Vagina (tissue), 2 donors: ENCODE data around the gene APBB2. TPM values are rescaled to one million over a fixed set of nuclear protein-coding genes. Genes with fewer than 3 reads are reported as not detected.

ENCODE experiments used
- DNase-seq, 2 donors: peaks; one replicate each; pipeline ENCODE4 v3.0.0-alpha.2; 2017; ENCODE audit errors: extremely low spot score in 2 of 2
- H3K27ac ChIP-seq: fragments of 200-600 bp; sonication (generic); one replicate; pipeline ENCODE4 v1.5.1; 2019
- H3K27me3 ChIP-seq: fragments of 200-600 bp; sonication (generic); one replicate; pipeline ENCODE4 v1.5.1; 2019
- H3K36me3 ChIP-seq, 2 donors: fragments of 200-600 bp; sonication (generic); one replicate each; pipeline ENCODE4 v1.5.1; 2017 to 2019
- H3K4me1 ChIP-seq: fragments of 200-600 bp; sonication (generic); one replicate; pipeline ENCODE4 v1.5.1; 2019
- H3K4me3 ChIP-seq, 2 donors: fragments of 200-600 bp; sonication (generic); 1 replicate in 1 of 2; 2 replicates in 1 of 2; pipeline ENCODE4 v1.5.1; 2016 to 2019
- H3K9me3 ChIP-seq: fragments of 200-600 bp; sonication (generic); one replicate; pipeline ENCODE4 v1.5.1; 2019
- POLR2A ChIP-seq, 2 donors: fragments of 450-650 bp; IDR thresholded peaks; one replicate each; pipeline ENCODE4 v1.6.1; 2017; ENCODE audit warnings: antibody characterized with exemption in 2 of 2, mild to moderate bottlenecking in 2 of 2, moderate library complexity in 2 of 2
- POLR2AphosphoS5 ChIP-seq, 2 donors: sonication (generic); formaldehyde crosslinking; IDR thresholded peaks; one replicate each; pipeline ENCODE4 v1.9.0; 2017; ENCODE audit warnings: antibody characterized with exemption in 2 of 2, mild to moderate bottlenecking in 2 of 2, low read depth in 1 of 2; ENCODE audit not compliant: insufficient read depth in 1 of 2
- intact Hi-C: fragments of 100-400 bp; cut with DNase I; formaldehyde crosslinking; loops from one replicate; pipeline ENCODE4 v1.15.1; 2023
- total RNA-seq: library from RNA; depleted of rRNA; stranded (reverse); fragments of >200 nt; gene quantifications from one replicate; pipeline ENCODE4 v1.2.3, GENCODE V29; 2016
- TF ChIP-seq, protein P1 (sequence below), 3 experiments: fragments of 450-650 bp in 2 of 3; fragments of 200-600 bp in 1 of 3; sonication (generic) in 1 of 3; IDR thresholded peaks; one replicate each; pipeline ENCODE4 v1.5.1; 2017 to 2019; ENCODE audit warnings: antibody characterized with exemption in 3 of 3, mild to moderate bottlenecking in 2 of 3, moderate library complexity in 2 of 3

APBB2 gene
- total RNA-seq, 1 donor from 2014 or later = 68.8 TPM

GRCh38 chr4:41067369-41067768, 147.0 kb downstream of the APBB2 start:
- Histone ChIP-seq H3K27me3 (no peaks in the 10 kb centered on the region), H3K4me3 (no peak overlapping the region), H3K27ac (no peak overlapping the region), H3K9me3 (no peaks in the 10 kb centered on the region), H3K4me1 (peaks cover 38% of the 10 kb centered on the region), H3K36me3 (no peaks in the 10 kb centered on the region)
- intact Hi-C loops = no loop called here
- TF ChIP-seq POLR2AphosphoS5 (IDR thresholded peaks at IDR 0.05; ENCODE audit: insufficient read depth in 1 of 2, low read depth in 1 of 2) (no peak), POLR2A (IDR thresholded peaks at IDR 0.05) (no peak)
- TF ChIP-seq, protein P1, sequence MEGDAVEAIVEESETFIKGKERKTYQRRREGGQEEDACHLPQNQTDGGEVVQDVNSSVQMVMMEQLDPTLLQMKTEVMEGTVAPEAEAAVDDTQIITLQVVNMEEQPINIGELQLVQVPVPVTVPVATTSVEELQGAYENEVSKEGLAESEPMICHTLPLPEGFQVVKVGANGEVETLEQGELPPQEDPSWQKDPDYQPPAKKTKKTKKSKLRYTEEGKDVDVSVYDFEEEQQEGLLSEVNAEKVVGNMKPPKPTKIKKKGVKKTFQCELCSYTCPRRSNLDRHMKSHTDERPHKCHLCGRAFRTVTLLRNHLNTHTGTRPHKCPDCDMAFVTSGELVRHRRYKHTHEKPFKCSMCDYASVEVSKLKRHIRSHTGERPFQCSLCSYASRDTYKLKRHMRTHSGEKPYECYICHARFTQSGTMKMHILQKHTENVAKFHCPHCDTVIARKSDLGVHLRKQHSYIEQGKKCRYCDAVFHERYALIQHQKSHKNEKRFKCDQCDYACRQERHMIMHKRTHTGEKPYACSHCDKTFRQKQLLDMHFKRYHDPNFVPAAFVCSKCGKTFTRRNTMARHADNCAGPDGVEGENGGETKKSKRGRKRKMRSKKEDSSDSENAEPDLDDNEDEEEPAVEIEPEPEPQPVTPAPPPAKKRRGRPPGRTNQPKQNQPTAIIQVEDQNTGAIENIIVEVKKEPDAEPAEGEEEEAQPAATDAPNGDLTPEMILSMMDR (IDR thresholded peaks at IDR 0.05) = no peak
- DNase-seq = no peak

GRCh38 chr4:41066049-41066448, 148.3 kb downstream of the APBB2 start:
- Histone ChIP-seq H3K27me3 (no peaks in the 10 kb centered on the region), H3K9me3 (no peaks in the 10 kb centered on the region), H3K4me1 (peaks cover 44% of the 10 kb centered on the region), H3K27ac (no peak overlapping the region), H3K36me3 (no peaks in the 10 kb centered on the region), H3K4me3 (no peak overlapping the region)
- intact Hi-C loops = no loop called here
- no peak for TF ChIP-seq POLR2AphosphoS5 (IDR thresholded peaks at IDR 0.05; ENCODE audit: insufficient read depth in 1 of 2, low read depth in 1 of 2)
- TF ChIP-seq, protein P1 (IDR thresholded peaks at IDR 0.05) = no peak
- no peak for TF ChIP-seq POLR2A (IDR thresholded peaks at IDR 0.05)
- no peak for DNase-seq

GRCh38 chr4:41065434-41066006, 148.8 kb downstream of the APBB2 start:
- intact Hi-C loops = no loop called here
- Histone ChIP-seq H3K9me3 (no peaks in the 10 kb centered on the region), H3K4me1 (peaks cover 44% of the 10 kb centered on the region), H3K27ac (no peak overlapping the region), H3K36me3 (no peaks in the 10 kb centered on the region), H3K4me3 (no peak overlapping the region), H3K27me3 (no peaks in the 10 kb centered on the region)
- no peak for TF ChIP-seq POLR2A (IDR thresholded peaks at IDR 0.05)
- no peak for TF ChIP-seq POLR2AphosphoS5 (IDR thresholded peaks at IDR 0.05; ENCODE audit: insufficient read depth in 1 of 2, low read depth in 1 of 2)
- TF ChIP-seq, protein P1 (IDR thresholded peaks at IDR 0.05) = no peak
- DNase-seq = no peak

GRCh38 chr4:41064953-41065352, 149.4 kb downstream of the APBB2 start:
- no peaks in the 10 kb centered on the region for H3K9me3 ChIP-seq
- H3K27me3 ChIP-seq = no peaks in the 10 kb centered on the region
- TF ChIP-seq POLR2A (IDR thresholded peaks at IDR 0.05) = no peak
- TF ChIP-seq POLR2AphosphoS5 (IDR thresholded peaks at IDR 0.05; ENCODE audit: insufficient read depth in 1 of 2, low read depth in 1 of 2) = no peak
- TF ChIP-seq, protein P1 (IDR thresholded peaks at IDR 0.05) = no peak
- H3K4me3 ChIP-seq = no peak overlapping the region
- no peaks in the 10 kb centered on the region for H3K36me3 ChIP-seq
- no peak for DNase-seq
- no peak overlapping the region for H3K27ac ChIP-seq
- H3K4me1 ChIP-seq = peaks cover 44% of the 10 kb centered on the region
- intact Hi-C loops = no loop called here

DNA sequence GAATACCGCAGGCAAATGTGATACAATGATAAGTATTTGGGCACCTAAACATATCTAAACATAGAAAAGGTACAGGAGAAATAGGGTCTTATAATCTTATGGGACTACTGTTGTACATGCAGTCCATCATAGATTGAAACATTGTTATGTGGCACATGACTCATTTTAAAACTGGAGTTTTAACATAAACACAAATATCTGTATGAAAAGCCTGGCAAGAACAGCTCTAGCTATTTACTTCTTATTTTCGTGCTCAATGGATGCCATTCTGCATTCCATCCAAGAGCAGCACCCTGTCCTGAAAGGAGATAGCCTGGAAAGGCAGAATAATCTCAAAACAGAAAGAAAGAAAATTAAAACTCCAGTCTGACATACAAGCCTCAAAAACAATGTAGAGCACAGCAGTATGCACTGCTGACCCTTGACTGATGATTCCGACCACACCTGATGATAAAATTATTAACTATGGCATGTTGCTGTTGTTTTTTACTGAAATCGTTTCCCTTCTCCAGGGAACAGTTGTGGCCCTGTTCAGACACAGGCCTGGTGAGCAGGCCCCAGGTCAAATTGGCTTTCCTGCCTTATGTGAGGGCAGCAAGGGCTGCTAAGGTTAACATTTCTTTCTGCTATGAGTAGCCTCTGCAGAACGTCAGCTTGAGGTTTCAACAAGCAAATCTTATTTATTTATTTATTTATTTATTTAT, 152.7 kb downstream of the APBB2 start:
- Histone ChIP-seq H3K36me3 (no peaks in the 10 kb centered on the region), H3K4me3 (no peak overlapping the region), H3K27me3 (no peaks in the 10 kb centered on the region), H3K4me1 (peaks cover 41% of the 10 kb centered on the region), H3K27ac (peak overlapping the region; percentile 47), H3K9me3 (no peaks in the 10 kb centered on the region)
- intact Hi-C loops = no loop called here
- TF ChIP-seq POLR2A (IDR thresholded peaks at IDR 0.05) (no peak), POLR2AphosphoS5 (IDR thresholded peaks at IDR 0.05; ENCODE audit: insufficient read depth in 1 of 2, low read depth in 1 of 2) (no peak)
- TF ChIP-seq, protein P1 (IDR thresholded peaks at IDR 0.05) = no peak
- no peak for DNase-seq
